ENCODE results near the gene MCF2L. TPM values are rescaled to one million over a fixed set of nuclear protein-coding genes. Genes with fewer than 3 reads are reported as not detected.

Gene MCF2L
- total and polyA plus RNA-seq, 4 donors = 46.3 to 136 (median 92.0) TPM

- Histone ChIP-seq H3K36me3 (ENCODE audit: control insufficient read depth, insufficient read depth, low read length) (peaks cover 98% of the 10 kb centered on the region), H3K4me3 (ENCODE audit: low read depth, low read length) (no peak overlapping the region), H3K27ac (ENCODE audit: low read depth, low read length) (no peak overlapping the region), H3K4me1 (ENCODE audit: control insufficient read depth, insufficient read depth, low read length) (peaks cover 17% of the 10 kb centered on the region), H3K9me3 (ENCODE audit: control insufficient read depth, insufficient read depth, low read length) (no peaks in the 10 kb centered on the region), H3K27me3 (ENCODE audit: control insufficient read depth, insufficient read depth, low read length) (no peaks in the 10 kb centered on the region)
- no peak for DNase-seq (ENCODE audit: low read depth in 4 of 6, low spot score in 6 of 6)
- 76% methylated on average over 8 of the region's 13 CpGs for WGBS (ENCODE audit: insufficient coverage)
Measured at GRCh38 chr13:113090415-113090770, 121.4 kb downstream of the MCF2L start.

GRCh38 chr13:113090806-113091205 lies 121.8 kb downstream of the MCF2L start:
- H3K9me3 ChIP-seq (ENCODE audit: control insufficient read depth, insufficient read depth, low read length) = no peaks in the 10 kb centered on the region
- H3K36me3 ChIP-seq (ENCODE audit: control insufficient read depth, insufficient read depth, low read length) = peaks cover 98% of the 10 kb centered on the region
- no peak overlapping the region for H3K4me3 ChIP-seq (ENCODE audit: low read depth, low read length)
- H3K27ac ChIP-seq (ENCODE audit: low read depth, low read length) = no peak overlapping the region
- H3K4me1 ChIP-seq (ENCODE audit: control insufficient read depth, insufficient read depth, low read length) = peaks cover 17% of the 10 kb centered on the region
- WGBS (ENCODE audit: insufficient coverage) = 86% methylated on average over 18 of the region's 24 CpGs
- no peaks in the 10 kb centered on the region for H3K27me3 ChIP-seq (ENCODE audit: control insufficient read depth, insufficient read depth, low read length)
- DNase-seq (ENCODE audit: low read depth in 4 of 6, low spot score in 6 of 6) = no peak

- DNase-seq (ENCODE audit: low read depth in 4 of 6, low spot score in 6 of 6) = no peak
- H3K27me3 ChIP-seq (ENCODE audit: control insufficient read depth, insufficient read depth, low read length) = no peaks in the 10 kb centered on the region
- H3K9me3 ChIP-seq (ENCODE audit: control insufficient read depth, insufficient read depth, low read length) = no peaks in the 10 kb centered on the region
- H3K4me3 ChIP-seq (ENCODE audit: low read depth, low read length) = no peak overlapping the region
- H3K4me1 ChIP-seq (ENCODE audit: control insufficient read depth, insufficient read depth, low read length) = peaks cover 17% of the 10 kb centered on the region
- WGBS (ENCODE audit: insufficient coverage) = 86% methylated on average over 30 of the region's 30 CpGs
- no peak overlapping the region for H3K27ac ChIP-seq (ENCODE audit: low read depth, low read length)
- H3K36me3 ChIP-seq (ENCODE audit: control insufficient read depth, insufficient read depth, low read length) = peaks cover 98% of the 10 kb centered on the region
Measured at GRCh38 chr13:113091211-113091771, 122.3 kb downstream of the MCF2L start.

GRCh38 chr13:113091891-113092775 lies 123.1 kb downstream of the MCF2L start:
- H3K36me3 ChIP-seq (ENCODE audit: control insufficient read depth, insufficient read depth, low read length) = peaks cover 98% of the 10 kb centered on the region

DNA sequence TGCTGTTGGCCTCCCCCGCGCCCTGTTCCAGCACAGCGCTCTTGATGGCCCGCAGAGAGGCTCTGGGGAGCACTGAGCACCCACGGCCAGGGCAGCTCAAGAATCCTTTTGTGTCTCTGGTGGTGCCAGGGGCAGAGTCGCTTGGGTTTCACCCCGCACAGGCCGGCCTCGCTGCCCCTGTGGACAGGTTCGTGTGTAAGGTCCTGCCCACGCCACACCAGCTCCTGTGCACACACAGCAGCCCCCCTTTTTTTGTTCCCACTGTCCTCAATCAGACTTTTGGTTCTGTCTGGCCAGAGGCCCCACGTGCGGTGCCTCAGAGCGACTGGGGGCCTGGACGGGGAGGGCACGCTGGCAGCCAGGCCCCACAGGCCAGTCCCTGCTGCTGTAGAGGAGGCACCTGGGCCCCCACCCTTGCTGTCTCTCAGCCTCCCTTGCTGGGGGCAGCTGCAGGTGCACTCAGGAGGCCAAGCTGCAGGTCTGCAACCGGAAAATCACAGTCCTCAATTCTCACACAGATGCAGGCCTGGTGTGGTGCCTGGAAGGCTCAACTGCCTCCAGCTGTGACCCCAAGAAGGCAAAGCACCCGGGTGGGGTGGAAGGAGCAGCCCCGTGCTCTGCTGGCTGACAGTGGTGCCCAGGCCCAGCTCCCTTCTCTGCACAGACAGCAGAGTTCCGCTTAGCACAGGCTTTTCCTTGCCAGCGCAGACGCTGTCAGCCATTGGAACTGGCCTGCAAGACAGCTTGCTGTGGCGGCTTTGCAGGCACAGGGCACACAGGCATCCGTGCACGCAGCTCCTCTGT lies 124.0 kb downstream of the MCF2L start:
- 77% methylated on average over 25 of the region's 25 CpGs for WGBS (ENCODE audit: insufficient coverage)
- H3K27me3 ChIP-seq (ENCODE audit: control insufficient read depth, insufficient read depth, low read length) = no peaks in the 10 kb centered on the region
- H3K4me3 ChIP-seq (ENCODE audit: low read depth, low read length) = no peak overlapping the region
- H3K9me3 ChIP-seq (ENCODE audit: control insufficient read depth, insufficient read depth, low read length) = no peaks in the 10 kb centered on the region
- no peak for DNase-seq (ENCODE audit: low read depth in 4 of 6, low spot score in 6 of 6)
- peaks cover 96% of the 10 kb centered on the region for H3K36me3 ChIP-seq (ENCODE audit: control insufficient read depth, insufficient read depth, low read length)
- peaks cover 21% of the 10 kb centered on the region for H3K4me1 ChIP-seq (ENCODE audit: control insufficient read depth, insufficient read depth, low read length)
- no peak overlapping the region for H3K27ac ChIP-seq (ENCODE audit: low read depth, low read length)

More at GRCh38 chr13:113091891-113092775, 123.1 kb downstream of the MCF2L start:
- DNase-seq (ENCODE audit: low read depth in 4 of 6, low spot score in 6 of 6) = no peak
- Histone ChIP-seq H3K27ac (ENCODE audit: low read depth, low read length) (no peak overlapping the region), H3K4me1 (ENCODE audit: control insufficient read depth, insufficient read depth, low read length) (peaks cover 17% of the 10 kb centered on the region), H3K27me3 (ENCODE audit: control insufficient read depth, insufficient read depth, low read length) (no peaks in the 10 kb centered on the region), H3K4me3 (ENCODE audit: low read depth, low read length) (no peak overlapping the region), H3K9me3 (ENCODE audit: control insufficient read depth, insufficient read depth, low read length) (no peaks in the 10 kb centered on the region)
- WGBS (ENCODE audit: insufficient coverage) = 92% methylated on average over 33 of the region's 33 CpGs

- Histone ChIP-seq H3K36me3 (ENCODE audit: control insufficient read depth, insufficient read depth, low read length) (peaks cover 94% of the 10 kb centered on the region), H3K27me3 (ENCODE audit: control insufficient read depth, insufficient read depth, low read length) (no peaks in the 10 kb centered on the region), H3K27ac (ENCODE audit: low read depth, low read length) (no peak overlapping the region), H3K4me3 (ENCODE audit: low read depth, low read length) (no peak overlapping the region), H3K4me1 (ENCODE audit: control insufficient read depth, insufficient read depth, low read length) (peaks cover 28% of the 10 kb centered on the region), H3K9me3 (ENCODE audit: control insufficient read depth, insufficient read depth, low read length) (no peaks in the 10 kb centered on the region)
- peak in 2 of 6 donors; percentile 60 to 61 for DNase-seq (ENCODE audit: low read depth in 4 of 6, low spot score in 6 of 6)
- WGBS (ENCODE audit: insufficient coverage) = 74% methylated on average over 26 of the region's 29 CpGs
Measured at GRCh38 chr13:113093580-113094409, 124.8 kb downstream of the MCF2L start.

GRCh38 chr13:113094410-113094800 lies 125.4 kb downstream of the MCF2L start:
- H3K27ac ChIP-seq (ENCODE audit: low read depth, low read length) = no peak overlapping the region
- no peaks in the 10 kb centered on the region for H3K27me3 ChIP-seq (ENCODE audit: control insufficient read depth, insufficient read depth, low read length)
- no peaks in the 10 kb centered on the region for H3K9me3 ChIP-seq (ENCODE audit: control insufficient read depth, insufficient read depth, low read length)
- no peak for DNase-seq (ENCODE audit: low read depth in 4 of 6, low spot score in 6 of 6)
- H3K4me3 ChIP-seq (ENCODE audit: low read depth, low read length) = no peak overlapping the region
- 92% methylated on average over 13 of the region's 14 CpGs for WGBS (ENCODE audit: insufficient coverage)
- peaks cover 88% of the 10 kb centered on the region for H3K36me3 ChIP-seq (ENCODE audit: control insufficient read depth, insufficient read depth, low read length)
- H3K4me1 ChIP-seq (ENCODE audit: control insufficient read depth, insufficient read depth, low read length) = peaks cover 28% of the 10 kb centered on the region

GRCh38 chr13:113095146-113096051 lies 126.4 kb downstream of the MCF2L start:
- WGBS (ENCODE audit: insufficient coverage) = 82% methylated on average over 25 of the region's 25 CpGs
- Histone ChIP-seq H3K4me3 (ENCODE audit: low read depth, low read length) (no peak overlapping the region), H3K27me3 (ENCODE audit: control insufficient read depth, insufficient read depth, low read length) (no peaks in the 10 kb centered on the region), H3K4me1 (ENCODE audit: control insufficient read depth, insufficient read depth, low read length) (peaks cover 28% of the 10 kb centered on the region), H3K9me3 (ENCODE audit: control insufficient read depth, insufficient read depth, low read length) (no peaks in the 10 kb centered on the region), H3K27ac (ENCODE audit: low read depth, low read length) (no peak overlapping the region), H3K36me3 (ENCODE audit: control insufficient read depth, insufficient read depth, low read length) (peaks cover 78% of the 10 kb centered on the region)
- DNase-seq (ENCODE audit: low read depth in 4 of 6, low spot score in 6 of 6) = no peak
